Measurements from ENCODE around the gene RTF1. TPM values are rescaled to one million over a fixed set of nuclear protein-coding genes. Genes with fewer than 3 reads are reported as not detected.

Gene RTF1
- total RNA-seq (39.4 and 45.0 TPM in 2 replicates), polyA plus RNA-seq (11.9 and 25.9 TPM in 2 replicates), polyA minus RNA-seq (10.8 and 12.3 TPM in 2 replicates)
- total RNA-seq (2013): 23.7 TPM

DNA sequence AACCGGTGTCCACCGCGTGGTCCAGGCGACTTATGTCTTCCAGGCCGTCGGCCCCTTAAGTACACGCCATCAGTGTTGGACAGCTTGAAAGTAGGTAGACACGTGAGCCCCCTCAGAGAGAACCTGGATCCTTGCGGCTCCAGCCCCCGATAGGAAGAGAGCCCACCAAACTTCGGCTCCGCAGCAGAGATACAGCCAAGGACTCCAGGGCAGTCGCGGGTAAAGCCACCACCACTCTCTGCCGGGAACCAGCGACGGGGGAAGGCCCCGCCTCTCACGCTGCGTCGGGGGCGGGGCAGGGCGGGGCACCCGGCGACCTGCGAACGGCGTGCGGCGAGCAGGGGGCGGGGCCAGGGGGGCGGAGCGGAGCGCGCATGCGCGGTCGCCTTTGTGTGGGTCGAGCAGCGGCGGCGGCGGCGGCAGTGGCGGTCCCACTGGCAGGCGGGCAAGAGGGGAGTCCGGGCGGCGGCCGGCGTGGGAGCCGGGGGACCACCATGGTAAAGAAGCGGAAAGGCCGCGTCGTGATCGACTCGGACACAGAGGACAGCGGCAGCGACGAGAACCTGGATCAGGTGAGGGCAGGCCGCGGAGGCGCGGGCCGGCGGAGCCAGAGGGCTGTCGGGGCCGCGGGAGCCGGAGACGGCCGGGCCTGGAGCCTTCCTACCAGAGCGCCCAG lies at the start of gene RTF1:
TSS of gene RTF1 (plus strand) at position 354 of the 676 bp plus-strand sequence. CDS start at position 375, 21 bp downstream.
- under 1% methylated on average over 74 of the region's 74 CpGs for WGBS (ENCODE audit: insufficient coverage)
- no peaks in the 10 kb centered on the region for H3K36me3 ChIP-seq (replicated peaks in 1 of 2; ENCODE audit: control extremely low read depth in 1 of 2, control insufficient read depth in 1 of 2, extremely low read depth in 1 of 2, insufficient read depth in 2 of 2, low read length in 1 of 2)
- H2AFZ ChIP-seq (ENCODE audit: insufficient read depth, low read depth, low read length, poor library complexity, severe bottlenecking): peak within 1 kb of the TSS; percentile 94
- H3K9me3 Mint-ChIP-seq (ENCODE audit: insufficient read depth): no peaks in the 10 kb centered on the region
- H3K27ac Mint-ChIP-seq: peak within 1 kb of the TSS; percentile 93
- peaks cover 33% of the 10 kb centered on the region for H4K20me1 ChIP-seq (ENCODE audit: control insufficient read depth, insufficient read depth, low read length, poor library complexity, severe bottlenecking)
- ATAC-seq (ENCODE audit: low read depth) (peak; percentile 98), DNase-seq (peak; percentile 97)
- H3K4me1 Mint-ChIP-seq: peaks cover 37% of the 10 kb centered on the region
- no peaks in the 10 kb centered on the region for H3K9me3 ChIP-seq (ENCODE audit: control extremely low read depth in 1 of 3, control insufficient read depth in 2 of 3, insufficient read depth in 1 of 3, low read length in 2 of 3)
- peaks cover 67% of the 10 kb centered on the region for H3K79me2 ChIP-seq (ENCODE audit: control insufficient read depth, insufficient read depth, low read length)
- no peaks in the 10 kb centered on the region for H3K27me3 ChIP-seq (replicated peaks in 1 of 4; ENCODE audit: control extremely low read depth in 1 of 4, control insufficient read depth in 3 of 4, insufficient read depth in 4 of 4, low read length in 3 of 4)
- peak within 1 kb of the TSS; percentile 83 for H3K9ac ChIP-seq (ENCODE audit: low read length)
- TF ChIP-seq EZH2 (IDR thresholded peaks at IDR 0.05; ENCODE audit: borderline replicate concordance, insufficient read depth, low read depth, low read length, poor library complexity, severe bottlenecking): no peak
- TF ChIP-seq, protein P1, sequence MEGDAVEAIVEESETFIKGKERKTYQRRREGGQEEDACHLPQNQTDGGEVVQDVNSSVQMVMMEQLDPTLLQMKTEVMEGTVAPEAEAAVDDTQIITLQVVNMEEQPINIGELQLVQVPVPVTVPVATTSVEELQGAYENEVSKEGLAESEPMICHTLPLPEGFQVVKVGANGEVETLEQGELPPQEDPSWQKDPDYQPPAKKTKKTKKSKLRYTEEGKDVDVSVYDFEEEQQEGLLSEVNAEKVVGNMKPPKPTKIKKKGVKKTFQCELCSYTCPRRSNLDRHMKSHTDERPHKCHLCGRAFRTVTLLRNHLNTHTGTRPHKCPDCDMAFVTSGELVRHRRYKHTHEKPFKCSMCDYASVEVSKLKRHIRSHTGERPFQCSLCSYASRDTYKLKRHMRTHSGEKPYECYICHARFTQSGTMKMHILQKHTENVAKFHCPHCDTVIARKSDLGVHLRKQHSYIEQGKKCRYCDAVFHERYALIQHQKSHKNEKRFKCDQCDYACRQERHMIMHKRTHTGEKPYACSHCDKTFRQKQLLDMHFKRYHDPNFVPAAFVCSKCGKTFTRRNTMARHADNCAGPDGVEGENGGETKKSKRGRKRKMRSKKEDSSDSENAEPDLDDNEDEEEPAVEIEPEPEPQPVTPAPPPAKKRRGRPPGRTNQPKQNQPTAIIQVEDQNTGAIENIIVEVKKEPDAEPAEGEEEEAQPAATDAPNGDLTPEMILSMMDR (IDR thresholded peaks at IDR 0.05): no peak
- peak within 1 kb of the TSS; percentile 55 to 83 for H3K27ac ChIP-seq (ENCODE audit: low read length in 2 of 2)
- POLR2A ChIA-PET: no interaction called here
- H3K4me3 ChIP-seq (ENCODE audit: control extremely low read depth in 1 of 5, extremely low read depth in 1 of 5, insufficient read depth in 1 of 5, low read depth in 2 of 5, low read length in 4 of 5): peak within 1 kb of the TSS; percentile 70 to 90 (median 86)
- H3K27me3 Mint-ChIP-seq: no peaks in the 10 kb centered on the region
- CTCF ChIA-PET: interaction anchor here (0.6 to 0.7 kb wide), 2 partner anchors 280 to 620 kb away, joined by 3 to 6 read pairs; no protein-coding TSS in a partner anchor
- H3K4me2 ChIP-seq (replicated peaks; ENCODE audit: low read depth, low read length, poor library complexity, severe bottlenecking): peak within 1 kb of the TSS; percentile 85
- peaks cover 14 to 24% of the 10 kb centered on the region in 2 donors for H3K4me1 ChIP-seq (ENCODE audit: control insufficient read depth in 2 of 2, insufficient read depth in 2 of 2, low read length in 2 of 2)
- peak within 1 kb of the TSS; percentile 97 for H3K4me3 Mint-ChIP-seq
- intact Hi-C loops (cut with micrococcal nuclease): loop anchor here (1.0 to 10.0 kb wide), 12 partner anchors 15 to 855 kb away; partner anchors contain the start of genes CHP1, DNAJC17, EHD4 and EXD1

DNA sequence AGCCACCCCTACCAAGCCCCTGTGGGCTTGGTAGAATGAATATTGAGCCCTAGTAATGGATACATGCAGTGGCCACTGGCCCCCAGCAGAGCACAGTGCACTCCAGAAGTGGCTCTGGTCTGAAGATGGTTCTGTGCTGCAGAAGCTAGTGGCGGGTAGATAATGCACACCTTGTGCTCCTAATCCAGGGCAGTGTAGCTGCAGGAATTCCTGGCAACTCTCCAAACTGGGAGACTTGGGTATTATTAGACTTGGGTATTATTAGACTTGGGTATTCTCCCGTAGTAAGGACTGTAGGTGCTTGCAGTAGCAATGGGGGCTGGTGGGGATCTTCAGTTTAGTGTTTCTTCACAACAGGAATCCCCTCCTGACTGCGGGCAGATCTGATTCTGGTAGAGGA lies 49.5 kb upstream of the RTF1 start:
- intact Hi-C loops (cut with micrococcal nuclease): no loop called here
- Mint-ChIP-seq H3K27ac (no peak overlapping the region), H3K4me1 (no peaks in the 10 kb centered on the region), H3K9me3 (ENCODE audit: insufficient read depth) (no peaks in the 10 kb centered on the region), H3K4me3 (no peak overlapping the region), H3K27me3 (no peaks in the 10 kb centered on the region)
- POLR2A ChIA-PET: no interaction called here
- CTCF ChIA-PET: interaction anchor here (0.6 kb wide), 1 partner anchor 77 kb away, joined by 3 read pairs; no protein-coding TSS in a partner anchor
- H3K27ac ChIP-seq (ENCODE audit: low read length in 2 of 2): no peak overlapping the region
- DNase-seq: no peak
- 96% methylated on average over 3 of the region's 3 CpGs for WGBS (ENCODE audit: insufficient coverage)
- no peaks in the 10 kb centered on the region for H3K4me1 ChIP-seq (ENCODE audit: control insufficient read depth in 2 of 2, insufficient read depth in 2 of 2, low read length in 2 of 2)
- H3K79me2 ChIP-seq (ENCODE audit: control insufficient read depth, insufficient read depth, low read length): no peaks in the 10 kb centered on the region
- no peaks in the 10 kb centered on the region for H3K27me3 ChIP-seq (replicated peaks in 1 of 4; ENCODE audit: control extremely low read depth in 1 of 4, control insufficient read depth in 3 of 4, insufficient read depth in 4 of 4, low read length in 3 of 4)
- no peak overlapping the region for H3K4me3 ChIP-seq (ENCODE audit: control extremely low read depth in 1 of 5, extremely low read depth in 1 of 5, insufficient read depth in 1 of 5, low read depth in 2 of 5, low read length in 4 of 5)
- no peak for TF ChIP-seq EZH2 (IDR thresholded peaks at IDR 0.05; ENCODE audit: borderline replicate concordance, insufficient read depth, low read depth, low read length, poor library complexity, severe bottlenecking)
- TF ChIP-seq, protein P1 (IDR thresholded peaks at IDR 0.05): no peak
- H3K4me2 ChIP-seq (replicated peaks; ENCODE audit: low read depth, low read length, poor library complexity, severe bottlenecking): no peak overlapping the region
- H3K36me3 ChIP-seq (replicated peaks in 1 of 2; ENCODE audit: control extremely low read depth in 1 of 2, control insufficient read depth in 1 of 2, extremely low read depth in 1 of 2, insufficient read depth in 2 of 2, low read length in 1 of 2): peaks cover 5 to 7% of the 10 kb centered on the region in 2 experiments
- H2AFZ ChIP-seq (ENCODE audit: insufficient read depth, low read depth, low read length, poor library complexity, severe bottlenecking): no peak overlapping the region
- H4K20me1 ChIP-seq (ENCODE audit: control insufficient read depth, insufficient read depth, low read length, poor library complexity, severe bottlenecking): no peaks in the 10 kb centered on the region
- no peaks in the 10 kb centered on the region for H3K9me3 ChIP-seq (ENCODE audit: control extremely low read depth in 1 of 3, control insufficient read depth in 2 of 3, insufficient read depth in 1 of 3, low read length in 2 of 3)
- H3K9ac ChIP-seq (ENCODE audit: low read length): no peak overlapping the region
- ATAC-seq (ENCODE audit: low read depth): no peak
